PC-3 (cell line): ENCODE data around the gene ATG4A. TPM values are rescaled to one million over a fixed set of nuclear protein-coding genes. Genes with fewer than 3 reads are reported as not detected.

Experiments used
- ATAC-seq: fragments of 200-7000 bp; cut with Tn5 transposase; 2 replicates; pipeline ENCODE4 v1.9.1; 2020; ENCODE audit warnings: mild to moderate bottlenecking, moderate library complexity
- BruUV-seq: library from RNA; stranded (reverse); fragments of 400-500 nt; replicated peaks from 2 replicates; lab custom pipeline; 2021; lab: Mats Ljungman, UMichigan
- CTCF ChIA-PET: fragments of 300-600 bp; sonication (Branson Sonifier 250); formaldehyde crosslinking; loops from one replicate; lab custom pipeline; 2022; ENCODE audit warnings: antibody characterized with exemption; lab: Charles Lee
- POLR2A ChIA-PET: fragments of 300-600 bp; sonication (Branson Sonifier 250); formaldehyde crosslinking; loops from one replicate; lab custom pipeline; 2022; ENCODE audit warnings: antibody characterized with exemption; ENCODE audit not compliant: unreplicated experiment; lab: Charles Lee
- DNase-seq: peaks from one replicate; pipeline ENCODE4 v3.0.0-alpha.2; 2015
- H2AFZ ChIP-seq: fragments of 300-600 bp; sonication (generic); 2 replicates; pipeline ENCODE4 v1.6.0; 2016; ENCODE audit warnings: antibody characterized with exemption, low read length
- H3F3A ChIP-seq: fragments of 300-600 bp; sonication (generic); one replicate; pipeline ENCODE4 v1.6.0; 2017; ENCODE audit warnings: antibody characterized with exemption, low read length, control low read depth, mild to moderate bottlenecking; ENCODE audit not compliant: unreplicated experiment
- H3K27ac ChIP-seq: fragments of 300-600 bp; sonication (generic); 2 replicates; pipeline ENCODE4 v1.5.1; 2016; ENCODE audit warnings: mild to moderate bottlenecking, low read length
- H3K27me3 ChIP-seq: fragments of 300-600 bp; sonication (generic); 2 replicates; pipeline ENCODE4 v1.6.1; 2016; ENCODE audit warnings: low read length, mixed read lengths
- H3K36me3 ChIP-seq: fragments of 300-600 bp; sonication (generic); 2 replicates; pipeline ENCODE4 v1.6.1; 2016; ENCODE audit warnings: low read depth, mixed run types, low read length, mixed read lengths
- H3K4me1 ChIP-seq: fragments of 300-600 bp; sonication (generic); 2 replicates; pipeline ENCODE4 v1.5.1; 2016; ENCODE audit warnings: low read length; ENCODE audit not compliant: insufficient read depth
- H3K4me2 ChIP-seq: fragments of 300-600 bp; sonication (generic); 2 replicates; pipeline ENCODE4 v1.6.0; 2016; ENCODE audit warnings: low read length
- H3K4me3 ChIP-seq: fragments of 300-600 bp; sonication (generic); 2 replicates; pipeline ENCODE4 v1.5.1; 2016; ENCODE audit warnings: mild to moderate bottlenecking, low read length, mixed read lengths
- H3K79me2 ChIP-seq: fragments of 300-600 bp; sonication (generic); 2 replicates; pipeline ENCODE4 v1.6.1; 2017; ENCODE audit warnings: low read length, mixed read lengths
- H3K9ac ChIP-seq: fragments of 300-600 bp; sonication (generic); 2 replicates; pipeline ENCODE4 v1.6.0; 2016; ENCODE audit warnings: mild to moderate bottlenecking, low read length
- H3K9me2 ChIP-seq: fragments of 300-600 bp; sonication (generic); replicated peaks from 2 replicates; pipeline ENCODE4 v1.6.1; 2016; ENCODE audit warnings: mixed run types, low read length, mixed read lengths
- H3K9me3 ChIP-seq: fragments of 300-600 bp; sonication (generic); 2 replicates; pipeline ENCODE4 v1.6.1; 2016; ENCODE audit warnings: low read length, mixed read lengths
- H4K20me1 ChIP-seq: fragments of 300-600 bp; sonication (generic); 2 replicates; pipeline ENCODE4 v1.6.1; 2016; ENCODE audit warnings: low read length, mixed read lengths
- CTCF ChIP-seq: fragments of 300-600 bp; sonication (generic); conservative IDR thresholded peaks from 2 replicates; pipeline ENCODE4 v1.5.1; 2017; ENCODE audit warnings: antibody characterized with exemption, low read depth, mild to moderate bottlenecking, low read length
- EZH2 ChIP-seq: fragments of 300-600 bp; sonication (generic); IDR thresholded peaks from one replicate; pipeline ENCODE4 v1.6.1; 2017; ENCODE audit warnings: antibody characterized with exemption, mild to moderate bottlenecking, low read length; ENCODE audit not compliant: unreplicated experiment
- EZH2phosphoT487 ChIP-seq: fragments of 300-600 bp; sonication (generic); IDR thresholded peaks from 2 replicates; pipeline ENCODE4 v1.6.1; 2018; ENCODE audit warnings: mild to moderate bottlenecking, antibody characterized with exemption, low read length, borderline replicate concordance
- intact Hi-C: fragments of 100-400 bp; cut with micrococcal nuclease; formaldehyde crosslinking; loops from 2 replicates; pipeline ENCODE4 v1.9.0; 2023
- total RNA-seq: library from RNA; depleted of rRNA; stranded (reverse); fragments of >200 nt; gene quantifications from 2 replicates; pipeline ENCODE4 v1.2.3, GENCODE V29; 2014

ATG4A gene
- total RNA-seq, 1 experiment from 2014 or later = 15.0 TPM

DNA sequence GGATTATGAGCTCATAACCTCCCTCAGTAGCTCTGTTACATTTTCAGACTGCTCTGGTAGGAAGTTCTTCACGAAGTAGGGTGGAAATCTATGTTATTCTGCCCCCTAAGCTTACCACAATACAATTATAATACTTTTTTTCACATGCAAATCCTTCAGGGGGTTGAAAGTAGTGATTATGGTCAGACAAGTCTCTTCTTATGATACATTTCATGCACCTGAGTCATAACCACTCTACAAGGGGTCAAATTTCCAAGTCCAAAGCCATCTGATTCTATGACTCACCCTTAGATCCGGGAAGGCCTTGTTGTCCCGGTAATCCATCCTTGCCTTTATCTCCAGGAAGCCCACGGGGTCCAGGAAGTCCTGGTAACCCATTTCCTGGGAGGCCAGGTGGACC is 95.2 kb downstream of the ATG4A start:
- no peak for TF ChIP-seq EZH2
- TF ChIP-seq CTCF = no peak
- TF ChIP-seq EZH2phosphoT487 = no peak
- H2AFZ ChIP-seq = 0 out of 2 replicates have a peak overlapping the region, but pooled peaks have one; percentile 3
- H4K20me1 ChIP-seq = no peaks in the 10 kb centered on the region
- intact Hi-C loops = no loop called here
- H3F3A ChIP-seq = no peaks in the 10 kb centered on the region
- no peaks in the 10 kb centered on the region for H3K9me2 ChIP-seq
- no TSS peak for BruUV-seq
- H3K27ac ChIP-seq = peak overlapping the region; percentile 52
- peak; percentile 96 for ATAC-seq
- H3K9me3 ChIP-seq = no peaks in the 10 kb centered on the region
- no peak overlapping the region for H3K4me3 ChIP-seq
- no peaks in the 10 kb centered on the region for H3K36me3 ChIP-seq
- CTCF ChIA-PET = no interaction called here
- peaks cover 17% of the 10 kb centered on the region for H3K4me1 ChIP-seq
- H3K79me2 ChIP-seq = no peaks in the 10 kb centered on the region
- POLR2A ChIA-PET = no interaction called here
- H3K4me2 ChIP-seq = peak overlapping the region; percentile 49
- DNase-seq = peak; percentile 86
- H3K27me3 ChIP-seq = no peaks in the 10 kb centered on the region
- H3K9ac ChIP-seq = no peak overlapping the region

DNA sequence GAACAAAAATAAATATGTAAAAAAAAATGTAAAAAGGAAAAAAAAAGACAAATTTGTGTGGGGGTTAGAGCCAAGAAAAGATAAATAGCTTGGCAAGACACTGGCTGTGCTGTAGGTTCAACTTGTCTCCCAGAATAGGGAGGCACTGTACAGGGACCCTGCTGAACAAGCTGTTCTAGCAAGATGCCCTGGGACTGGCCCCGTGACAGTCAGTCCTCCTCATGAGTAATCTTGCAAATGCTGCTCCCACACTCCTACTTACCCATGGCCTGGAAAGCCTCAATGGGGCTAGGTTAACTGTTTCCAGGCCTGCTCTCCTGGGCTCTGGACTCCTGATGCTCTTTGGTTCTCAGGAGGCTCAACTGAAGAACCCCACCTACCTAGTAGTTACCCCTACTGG is 106.8 kb downstream of the ATG4A start:
- CTCF ChIA-PET = no interaction called here
- no peaks in the 10 kb centered on the region for H3K36me3 ChIP-seq
- no peak overlapping the region for H3K4me2 ChIP-seq
- H3K9me3 ChIP-seq = no peaks in the 10 kb centered on the region
- H2AFZ ChIP-seq = no peak overlapping the region
- no peak overlapping the region for H3K4me3 ChIP-seq
- no peaks in the 10 kb centered on the region for H3K9me2 ChIP-seq
- H3K79me2 ChIP-seq = no peaks in the 10 kb centered on the region
- BruUV-seq = no TSS peak
- POLR2A ChIA-PET = no interaction called here
- peaks cover 13% of the 10 kb centered on the region for H3K4me1 ChIP-seq
- intact Hi-C loops = loop anchor here (2.0 kb wide), 1 partner anchor 1276 kb away; no protein-coding TSS in a partner anchor
- H3K9ac ChIP-seq = no peak overlapping the region
- no peaks in the 10 kb centered on the region for H3F3A ChIP-seq
- DNase-seq (no peak), ATAC-seq (no peak)
- no peaks in the 10 kb centered on the region for H3K27me3 ChIP-seq
- H4K20me1 ChIP-seq = no peaks in the 10 kb centered on the region
- H3K27ac ChIP-seq = no peak overlapping the region
- no peak for TF ChIP-seq CTCF
- no peak for TF ChIP-seq EZH2
- TF ChIP-seq EZH2phosphoT487 = no peak

GRCh38 chrX:108199041-108199440 is 107.5 kb downstream of the ATG4A start:
- Histone ChIP-seq H3K79me2 (no peaks in the 10 kb centered on the region), H3K27me3 (no peaks in the 10 kb centered on the region), H3K9ac (no peak overlapping the region), H3K9me3 (no peaks in the 10 kb centered on the region), H4K20me1 (no peaks in the 10 kb centered on the region), H3K4me3 (no peak overlapping the region), H3K4me1 (peaks cover 13% of the 10 kb centered on the region), H3K9me2 (no peaks in the 10 kb centered on the region), H2AFZ (no peak overlapping the region), H3F3A (no peaks in the 10 kb centered on the region), H3K27ac (no peak overlapping the region), H3K4me2 (0 out of 2 replicates have a peak overlapping the region, but pooled peaks have one; percentile 41), H3K36me3 (no peaks in the 10 kb centered on the region)
- intact Hi-C loops = loop anchor here (1.0 to 2.0 kb wide), 2 partner anchors 34 to 1276 kb away; no protein-coding TSS in a partner anchor
- DNase-seq (no peak), ATAC-seq (no peak)
- POLR2A ChIA-PET = no interaction called here
- TF ChIP-seq CTCF = no peak
- no TSS peak for BruUV-seq
- CTCF ChIA-PET = no interaction called here
